A549 treated with RU486 at 1 μM for 4 hours (cell line): ENCODE measurements around the gene DEGS1. TPM values are rescaled to one million over a fixed set of nuclear protein-coding genes. Genes with fewer than 3 reads are reported as not detected.

Source experiments
- total RNA-seq: library from RNA; stranded (reverse); fragments of 200-300 nt; extraction: Qiagen RNA extraction; gene quantifications from 5 replicates; pipeline ENCODE4 v1.2.3, GENCODE V29; 2022; ENCODE audit warnings: low read depth

Gene DEGS1
- 91.0 to 149 TPM (median 135 TPM) in 5 replicates for total RNA-seq

DNA sequence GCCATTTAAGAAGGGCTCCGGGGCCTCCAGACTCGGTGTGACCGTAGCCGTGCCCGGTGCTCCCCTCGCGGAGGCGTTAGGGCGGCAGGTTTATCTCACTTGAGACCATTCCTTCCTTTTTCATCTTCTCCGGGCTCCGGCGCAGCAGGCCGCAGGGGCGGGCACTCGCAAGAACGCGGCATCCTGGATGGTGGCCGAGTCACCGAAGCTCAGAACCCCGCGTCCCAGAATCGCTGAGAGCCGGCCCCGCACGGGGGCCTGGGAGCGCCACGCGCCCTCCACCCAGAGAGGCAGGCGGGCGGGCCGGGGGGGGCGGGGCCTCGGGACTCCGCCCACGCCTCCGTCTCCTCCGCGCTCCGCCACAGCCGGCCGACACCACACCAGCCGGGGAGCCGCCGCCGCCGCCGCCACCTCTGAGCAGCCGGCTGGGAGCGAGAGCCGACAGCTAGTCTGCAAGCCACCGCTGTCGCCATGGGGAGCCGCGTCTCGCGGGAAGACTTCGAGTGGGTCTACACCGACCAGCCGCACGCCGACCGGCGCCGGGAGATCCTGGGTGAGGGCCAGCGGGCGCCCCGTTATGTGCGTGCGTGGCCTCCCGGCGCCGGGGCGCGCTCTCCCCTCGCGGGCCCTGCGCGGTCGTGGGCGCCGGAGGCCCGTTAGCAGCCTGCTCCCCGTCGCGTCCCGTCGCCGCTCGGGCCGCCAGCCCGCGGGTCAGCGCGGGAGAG is at the start of gene DEGS1:
Gene DEGS1, plus strand, starts transcription at position 375 of the 725 bp plus-strand sequence. Its CDS starts 97 bp downstream, at position 472.

Other genes with a start within 250 kb of the DEGS1 start
- 21.4 to 28.2 TPM (median 26.5 TPM) in 5 replicates for gene FBXO28, start 69.1 kb upstream of the DEGS1 start, total RNA-seq
- 19.7 to 26.6 TPM (median 21.3 TPM) in 5 replicates for gene NVL, start 146.9 kb downstream of the DEGS1 start, total RNA-seq
- 57.3 to 112 TPM (median 106 TPM) in 5 replicates for gene CNIH4, start 173.6 kb downstream of the DEGS1 start, total RNA-seq